Spleen (tissue), 7 donors: ENCODE data around the gene SLC39A11.

Experiments used
- POLR2A ChIP-seq, 3 donors: fragments of 450-650 bp; IDR thresholded peaks; one replicate each; pipeline ENCODE4 v1.5.1; 2017; ENCODE audit warnings: antibody characterized with exemption in 3 of 3, mild to moderate bottlenecking in 1 of 3
- POLR2AphosphoS5 ChIP-seq, 3 donors: sonication (generic); formaldehyde crosslinking; IDR thresholded peaks; one replicate each; pipeline ENCODE4 v1.5.1; 2017; ENCODE audit warnings: antibody characterized with exemption in 3 of 3
- TF ChIP-seq, protein P1 (sequence below), 11 experiments: fragments of 200-600 bp in 7 of 11; fragments of 450-650 bp in 4 of 11; sonication (generic) in 4 of 11; IDR thresholded peaks in 8 of 11; conservative IDR thresholded peaks in 3 of 11; 1 replicate in 7 of 11; 2 replicates in 4 of 11; pipeline versions ENCODE4 v1.4.0 to v1.8.0; 2016 to 2021; ENCODE audit warnings: antibody characterized with exemption in 11 of 11, inconsistent platforms in 4 of 11, mild to moderate bottlenecking in 1 of 11
- donor health status: DM: no; HTN: no; CAD: no; lungs with moderate emphysema.
- donor health status: DM: no; HTN: no; CAD: no.
- donor health status: DM: no; HTN: no; CAD: no.

GRCh38 chr17:73069164-73069770 lies 23.2 kb downstream of the SLC39A11 start:
- TF ChIP-seq POLR2A (IDR thresholded peaks at IDR 0.05): no peak
- TF ChIP-seq, protein P1, sequence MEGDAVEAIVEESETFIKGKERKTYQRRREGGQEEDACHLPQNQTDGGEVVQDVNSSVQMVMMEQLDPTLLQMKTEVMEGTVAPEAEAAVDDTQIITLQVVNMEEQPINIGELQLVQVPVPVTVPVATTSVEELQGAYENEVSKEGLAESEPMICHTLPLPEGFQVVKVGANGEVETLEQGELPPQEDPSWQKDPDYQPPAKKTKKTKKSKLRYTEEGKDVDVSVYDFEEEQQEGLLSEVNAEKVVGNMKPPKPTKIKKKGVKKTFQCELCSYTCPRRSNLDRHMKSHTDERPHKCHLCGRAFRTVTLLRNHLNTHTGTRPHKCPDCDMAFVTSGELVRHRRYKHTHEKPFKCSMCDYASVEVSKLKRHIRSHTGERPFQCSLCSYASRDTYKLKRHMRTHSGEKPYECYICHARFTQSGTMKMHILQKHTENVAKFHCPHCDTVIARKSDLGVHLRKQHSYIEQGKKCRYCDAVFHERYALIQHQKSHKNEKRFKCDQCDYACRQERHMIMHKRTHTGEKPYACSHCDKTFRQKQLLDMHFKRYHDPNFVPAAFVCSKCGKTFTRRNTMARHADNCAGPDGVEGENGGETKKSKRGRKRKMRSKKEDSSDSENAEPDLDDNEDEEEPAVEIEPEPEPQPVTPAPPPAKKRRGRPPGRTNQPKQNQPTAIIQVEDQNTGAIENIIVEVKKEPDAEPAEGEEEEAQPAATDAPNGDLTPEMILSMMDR (IDR thresholded peaks at IDR 0.05 in 8 of 11, conservative IDR thresholded peaks at IDR 0.05 in 3 of 11): no peak
- no peak for TF ChIP-seq POLR2AphosphoS5 (IDR thresholded peaks at IDR 0.05)
